ENCODE data around the gene GAPVD1.
"Not testable (repeated sequence)": the region's sequence is repeated elsewhere in the genome, so short reads cannot be mapped to it uniquely, and the experiment has no call there.

The GAPVD1 gene

DNA sequence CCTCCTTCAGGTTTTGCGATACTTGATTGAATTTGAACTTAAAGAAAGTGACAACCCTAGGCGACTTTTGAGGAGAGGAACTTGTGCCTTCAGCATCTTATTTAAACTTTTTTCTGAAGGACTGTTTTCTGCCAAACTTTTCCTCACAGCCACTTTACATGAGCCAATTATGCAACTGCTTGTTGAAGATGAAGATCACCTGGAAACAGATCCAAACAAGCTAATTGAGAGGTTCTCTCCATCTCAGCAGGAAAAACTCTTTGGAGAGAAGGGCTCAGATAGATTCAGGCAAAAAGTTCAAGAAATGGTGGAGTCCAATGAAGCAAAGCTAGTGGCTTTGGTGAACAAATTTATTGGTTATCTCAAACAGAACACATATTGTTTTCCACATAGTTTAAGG is 40.6 kb downstream of the GAPVD1 start:
- TF ChIP-seq, protein P1, sequence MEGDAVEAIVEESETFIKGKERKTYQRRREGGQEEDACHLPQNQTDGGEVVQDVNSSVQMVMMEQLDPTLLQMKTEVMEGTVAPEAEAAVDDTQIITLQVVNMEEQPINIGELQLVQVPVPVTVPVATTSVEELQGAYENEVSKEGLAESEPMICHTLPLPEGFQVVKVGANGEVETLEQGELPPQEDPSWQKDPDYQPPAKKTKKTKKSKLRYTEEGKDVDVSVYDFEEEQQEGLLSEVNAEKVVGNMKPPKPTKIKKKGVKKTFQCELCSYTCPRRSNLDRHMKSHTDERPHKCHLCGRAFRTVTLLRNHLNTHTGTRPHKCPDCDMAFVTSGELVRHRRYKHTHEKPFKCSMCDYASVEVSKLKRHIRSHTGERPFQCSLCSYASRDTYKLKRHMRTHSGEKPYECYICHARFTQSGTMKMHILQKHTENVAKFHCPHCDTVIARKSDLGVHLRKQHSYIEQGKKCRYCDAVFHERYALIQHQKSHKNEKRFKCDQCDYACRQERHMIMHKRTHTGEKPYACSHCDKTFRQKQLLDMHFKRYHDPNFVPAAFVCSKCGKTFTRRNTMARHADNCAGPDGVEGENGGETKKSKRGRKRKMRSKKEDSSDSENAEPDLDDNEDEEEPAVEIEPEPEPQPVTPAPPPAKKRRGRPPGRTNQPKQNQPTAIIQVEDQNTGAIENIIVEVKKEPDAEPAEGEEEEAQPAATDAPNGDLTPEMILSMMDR (IDR thresholded peaks at IDR 0.05; ENCODE audit: low read depth, low read length), result no peak
- no peak overlapping the region for H3K4me3 ChIP-seq (ENCODE audit: low read depth, low read length)

DNA sequence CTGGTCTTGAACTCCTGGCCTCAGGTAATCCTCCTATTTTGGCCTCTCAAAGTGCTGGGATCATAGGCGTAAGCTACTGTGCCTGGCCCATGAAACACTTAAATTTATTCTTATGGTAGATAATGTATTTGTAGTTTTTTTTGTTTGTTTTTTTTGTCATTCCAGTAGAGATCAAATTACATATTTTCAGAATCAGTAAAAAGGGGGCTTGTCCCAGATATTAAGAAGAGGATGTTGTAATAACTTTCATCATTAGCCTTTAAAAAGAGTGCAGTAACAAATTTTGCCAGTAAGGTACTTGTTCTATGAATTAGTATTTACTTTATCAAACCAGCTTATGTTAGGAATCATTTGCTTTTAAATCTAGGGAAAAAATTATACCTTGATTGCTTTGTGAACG is 42.6 kb downstream of the GAPVD1 start:
- TF ChIP-seq, protein P1 (IDR thresholded peaks at IDR 0.05; ENCODE audit: low read depth, low read length), result no peak
- no peak overlapping the region for H3K4me3 ChIP-seq (ENCODE audit: low read depth, low read length)

DNA sequence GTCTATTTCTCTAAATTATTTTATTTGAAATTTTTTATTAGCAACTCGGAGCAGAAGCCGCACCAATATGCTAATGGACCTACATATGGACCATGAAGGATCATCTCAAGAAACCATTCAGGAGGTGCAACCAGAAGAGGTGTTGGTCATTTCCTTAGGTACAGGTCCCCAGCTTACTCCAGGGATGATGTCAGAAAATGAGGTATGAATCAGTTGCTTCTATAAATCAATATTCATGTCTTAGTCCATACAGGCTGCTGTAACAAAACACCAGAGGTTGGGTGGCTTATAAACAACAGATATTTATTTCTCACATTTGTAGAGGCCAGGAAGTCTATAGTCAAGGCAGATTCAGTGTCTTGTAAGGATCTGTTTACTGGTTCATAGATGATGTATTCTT is 50.8 kb downstream of the GAPVD1 start:
- H3K4me3 ChIP-seq (ENCODE audit: low read depth, low read length), result no peak overlapping the region
- TF ChIP-seq, protein P1 (IDR thresholded peaks at IDR 0.05; ENCODE audit: low read depth, low read length), result no peak

DNA sequence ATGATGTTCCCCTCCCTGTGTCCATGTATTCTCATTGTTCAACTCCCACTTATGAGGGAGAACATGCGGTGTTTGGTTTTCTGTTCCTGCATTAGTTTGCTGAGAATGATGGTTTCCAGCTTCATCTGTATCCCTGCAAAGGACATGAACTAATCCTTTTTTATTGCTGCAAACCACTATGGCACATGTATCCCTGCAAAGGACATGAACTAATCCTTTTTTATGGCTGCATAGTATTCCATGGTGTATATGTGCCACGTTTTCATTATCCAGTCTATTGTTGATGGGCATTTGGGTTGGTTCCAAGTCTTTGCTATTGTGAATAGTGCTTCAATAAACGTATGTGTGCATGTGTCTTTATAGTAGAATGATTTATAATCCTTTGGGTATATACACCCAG is 54.7 kb downstream of the GAPVD1 start:
- H3K4me3 ChIP-seq (ENCODE audit: low read depth, low read length), result not testable (repeated sequence)

DNA sequence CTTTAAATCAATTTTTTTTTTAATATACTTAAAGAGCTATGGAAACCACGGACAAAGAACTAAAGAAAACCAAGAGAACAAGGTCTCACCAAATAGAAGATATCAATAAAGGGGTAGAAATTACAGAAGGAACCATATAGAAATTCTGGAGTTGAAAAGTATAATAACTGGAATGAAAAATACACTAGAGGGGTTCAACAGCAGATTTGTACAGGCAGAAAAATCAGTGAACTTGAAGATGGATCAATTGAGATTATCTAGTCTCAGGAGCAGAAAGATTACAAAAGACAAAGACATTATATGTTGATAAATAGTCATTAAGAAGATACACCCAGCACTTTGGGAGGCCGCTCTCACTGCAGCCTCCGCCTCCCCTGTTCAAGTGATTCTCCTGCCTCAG is 56.1 kb downstream of the GAPVD1 start:
- no peak overlapping the region for H3K4me3 ChIP-seq (ENCODE audit: low read depth, low read length)
- TF ChIP-seq, protein P1 (IDR thresholded peaks at IDR 0.05; ENCODE audit: low read depth, low read length), result no peak

DNA sequence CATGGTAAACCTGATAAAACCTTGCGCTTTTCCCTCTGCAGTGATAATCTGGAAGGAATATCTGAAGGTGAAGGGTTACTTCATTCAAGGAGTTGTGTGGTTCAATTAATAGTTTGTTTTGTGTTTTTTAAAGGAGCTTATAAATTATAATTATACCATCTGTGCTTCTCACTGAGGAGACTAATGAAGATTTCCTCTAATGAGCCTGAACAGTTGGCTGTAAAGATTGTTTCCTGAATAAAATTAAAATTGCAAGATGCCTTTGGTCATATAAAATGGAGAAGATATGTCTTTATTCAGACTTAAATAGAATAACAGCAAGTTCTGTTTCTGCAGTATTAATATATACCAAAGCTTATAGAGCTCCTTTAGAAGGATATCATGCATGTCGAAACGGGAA is 59.9 kb downstream of the GAPVD1 start:
- TF ChIP-seq, protein P1 (IDR thresholded peaks at IDR 0.05; ENCODE audit: low read depth, low read length), result no peak
- H3K4me3 ChIP-seq (ENCODE audit: low read depth, low read length), result no peak overlapping the region

DNA sequence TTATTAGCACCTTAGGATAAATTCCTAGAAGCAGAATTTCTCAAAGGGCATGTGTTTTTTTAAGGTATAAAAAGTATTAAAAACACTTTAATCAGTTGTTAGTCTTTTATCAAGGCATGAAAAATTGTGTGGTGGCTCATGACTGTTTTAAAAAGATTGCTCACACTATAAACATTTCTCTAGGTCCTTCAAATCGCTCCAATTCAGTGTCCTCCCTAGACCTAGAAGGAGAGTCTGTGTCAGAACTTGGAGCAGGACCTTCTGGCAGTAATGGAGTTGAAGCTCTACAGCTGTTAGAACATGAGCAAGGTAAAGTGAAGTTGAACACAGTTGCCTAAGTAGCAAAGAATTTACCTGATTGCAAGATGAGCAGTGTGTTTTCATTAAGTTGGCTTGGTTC is 62.0 kb downstream of the GAPVD1 start:
- TF ChIP-seq, protein P1 (IDR thresholded peaks at IDR 0.05; ENCODE audit: low read depth, low read length), result no peak
- no peak overlapping the region for H3K4me3 ChIP-seq (ENCODE audit: low read depth, low read length)

DNA sequence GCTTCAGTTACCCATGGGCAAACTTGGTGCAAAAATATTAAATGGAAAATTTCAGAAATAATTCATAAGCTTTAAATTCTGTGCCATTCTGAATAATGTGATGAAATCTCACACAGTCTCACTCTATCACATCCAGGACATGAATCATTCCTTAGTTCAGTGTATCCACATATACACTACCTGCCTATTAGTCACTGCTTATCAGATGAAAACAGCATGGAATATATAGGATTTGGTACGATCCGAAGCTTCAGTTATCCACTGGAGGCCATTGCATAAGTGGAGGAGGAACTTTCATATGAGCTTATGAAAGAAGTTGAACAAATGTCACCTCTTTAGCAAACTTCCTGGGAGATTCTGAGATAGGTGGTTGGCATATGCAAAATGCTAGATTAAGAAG is 64.2 kb downstream of the GAPVD1 start:
- no peak overlapping the region for H3K4me3 ChIP-seq (ENCODE audit: low read depth, low read length)
- TF ChIP-seq, protein P1 (IDR thresholded peaks at IDR 0.05; ENCODE audit: low read depth, low read length), result no peak

All from WI38 (cell line).